Measurements from ENCODE around the gene FAM228A. TPM values are rescaled to one million over a fixed set of nuclear protein-coding genes. Genes with fewer than 3 reads are reported as not detected.

FAM228A gene
- total and polyA plus RNA-seq, 2 donors (not counting 1 experiment from before 2014, with no cell fraction given) = 0.07 TPM; not detected in 1

GRCh38 chr2:24182507-24182906 lies 7.7 kb downstream of the FAM228A start:
- no peaks in the 10 kb centered on the region for H3K4me1 Mint-ChIP-seq
- H3K4me3 Mint-ChIP-seq = no peak overlapping the region
- intact Hi-C loops (cut with micrococcal nuclease) = no loop called here
- no peaks in the 10 kb centered on the region for H3K79me2 ChIP-seq (ENCODE audit: control insufficient read depth, insufficient read depth, low read length)
- no peak overlapping the region for H3K27ac ChIP-seq (ENCODE audit: low read length in 2 of 2)
- no peaks in the 10 kb centered on the region for H3K9me3 Mint-ChIP-seq (ENCODE audit: insufficient read depth)
- ATAC-seq (ENCODE audit: low read depth) = no peak
- no peaks in the 10 kb centered on the region for H4K20me1 ChIP-seq (ENCODE audit: control insufficient read depth, insufficient read depth, low read length, poor library complexity, severe bottlenecking)
- H3K27me3 Mint-ChIP-seq = no peaks in the 10 kb centered on the region
- H3K9me3 ChIP-seq (ENCODE audit: control extremely low read depth in 1 of 3, control insufficient read depth in 2 of 3, insufficient read depth in 1 of 3, low read length in 2 of 3) = no peaks in the 10 kb centered on the region
- TF ChIP-seq CTCF (IDR thresholded peaks at IDR 0.05) = no peak
- TF ChIP-seq EZH2 (IDR thresholded peaks at IDR 0.05; ENCODE audit: borderline replicate concordance, insufficient read depth, low read depth, low read length, poor library complexity, severe bottlenecking) = no peak
- H3K36me3 ChIP-seq (replicated peaks in 1 of 2; ENCODE audit: control extremely low read depth in 1 of 2, control insufficient read depth in 1 of 2, extremely low read depth in 1 of 2, insufficient read depth in 2 of 2, low read length in 1 of 2) = no peaks in the 10 kb centered on the region
- H3K4me2 ChIP-seq (replicated peaks; ENCODE audit: low read depth, low read length, poor library complexity, severe bottlenecking) = no peak overlapping the region
- ChIA-PET POLR2A (no interaction called here), CTCF (interaction anchor here (0.6 kb wide), 1 partner anchor 358 kb away, joined by 3 read pairs; no protein-coding TSS in a partner anchor)
- no peaks in the 10 kb centered on the region for H3K27me3 ChIP-seq (replicated peaks in 1 of 4; ENCODE audit: control extremely low read depth in 1 of 4, control insufficient read depth in 3 of 4, insufficient read depth in 4 of 4, low read length in 3 of 4)
- no peak for DNase-seq
- no peak overlapping the region for H3K27ac Mint-ChIP-seq
- H3K4me3 ChIP-seq (ENCODE audit: control extremely low read depth in 1 of 5, extremely low read depth in 1 of 5, insufficient read depth in 1 of 5, low read depth in 2 of 5, low read length in 4 of 5) = no peak overlapping the region
- no peaks in the 10 kb centered on the region for H3K4me1 ChIP-seq (ENCODE audit: control insufficient read depth in 2 of 2, insufficient read depth in 2 of 2, low read length in 2 of 2)
- H2AFZ ChIP-seq (ENCODE audit: insufficient read depth, low read depth, low read length, poor library complexity, severe bottlenecking) = no peak overlapping the region
- H3K9ac ChIP-seq (ENCODE audit: low read length) = no peak overlapping the region
- WGBS (ENCODE audit: insufficient coverage) = 96% methylated on average over 3 of the region's 7 CpGs

- no peaks in the 10 kb centered on the region for H3K27me3 Mint-ChIP-seq
- no peak for TF ChIP-seq CTCF (IDR thresholded peaks at IDR 0.05)
- TF ChIP-seq EZH2 (IDR thresholded peaks at IDR 0.05; ENCODE audit: borderline replicate concordance, insufficient read depth, low read depth, low read length, poor library complexity, severe bottlenecking) = no peak
- no peaks in the 10 kb centered on the region for H3K79me2 ChIP-seq (ENCODE audit: control insufficient read depth, insufficient read depth, low read length)
- H3K27ac ChIP-seq (ENCODE audit: low read length in 2 of 2) = no peak overlapping the region
- no peak overlapping the region for H3K4me3 ChIP-seq (ENCODE audit: control extremely low read depth in 1 of 5, extremely low read depth in 1 of 5, insufficient read depth in 1 of 5, low read depth in 2 of 5, low read length in 4 of 5)
- 90% methylated on average over 2 of the region's 6 CpGs for WGBS (ENCODE audit: insufficient coverage)
- H3K36me3 ChIP-seq (replicated peaks in 1 of 2; ENCODE audit: control extremely low read depth in 1 of 2, control insufficient read depth in 1 of 2, extremely low read depth in 1 of 2, insufficient read depth in 2 of 2, low read length in 1 of 2) = no peaks in the 10 kb centered on the region
- no peaks in the 10 kb centered on the region for H3K27me3 ChIP-seq (replicated peaks in 1 of 4; ENCODE audit: control extremely low read depth in 1 of 4, control insufficient read depth in 3 of 4, insufficient read depth in 4 of 4, low read length in 3 of 4)
- H3K4me1 Mint-ChIP-seq = no peaks in the 10 kb centered on the region
- POLR2A ChIA-PET = no interaction called here
- no peak for ATAC-seq (ENCODE audit: low read depth)
- DNase-seq = no peak
- CTCF ChIA-PET = interaction anchor here (0.7 kb wide), 1 partner anchor 120 kb away, joined by 3 read pairs; no protein-coding TSS in a partner anchor
- no peak overlapping the region for H3K4me2 ChIP-seq (replicated peaks; ENCODE audit: low read depth, low read length, poor library complexity, severe bottlenecking)
- no peaks in the 10 kb centered on the region for H3K4me1 ChIP-seq (ENCODE audit: control insufficient read depth in 2 of 2, insufficient read depth in 2 of 2, low read length in 2 of 2)
- H3K9me3 Mint-ChIP-seq (ENCODE audit: insufficient read depth) = no peaks in the 10 kb centered on the region
- H2AFZ ChIP-seq (ENCODE audit: insufficient read depth, low read depth, low read length, poor library complexity, severe bottlenecking) = no peak overlapping the region
- H3K4me3 Mint-ChIP-seq = no peak overlapping the region
- no peaks in the 10 kb centered on the region for H3K9me3 ChIP-seq (ENCODE audit: control extremely low read depth in 1 of 3, control insufficient read depth in 2 of 3, insufficient read depth in 1 of 3, low read length in 2 of 3)
- intact Hi-C loops (cut with micrococcal nuclease) = no loop called here
- no peak overlapping the region for H3K27ac Mint-ChIP-seq
- no peaks in the 10 kb centered on the region for H4K20me1 ChIP-seq (ENCODE audit: control insufficient read depth, insufficient read depth, low read length, poor library complexity, severe bottlenecking)
- no peak overlapping the region for H3K9ac ChIP-seq (ENCODE audit: low read length)
Observed at GRCh38 chr2:24183366-24184069, 8.7 kb downstream of the FAM228A start.

Data from B cell (primary cell).